SK-N-SH (cell line): Measurements from ENCODE around the gene PEF1.

Experiments
- CHD2 ChIP-seq: fragments of 150-350 bp; IDR thresholded peaks from 2 replicates; pipeline ENCODE4 v1.6.1; 2018; ENCODE audit warnings: low read length; ENCODE audit not compliant: partially characterized antibody
- EP300 ChIP-seq, 2 experiments: IDR thresholded peaks; 2 replicates each; pipeline versions ENCODE4 v1.4.0 to v1.6.1; 2012; ENCODE audit warnings: borderline replicate concordance in 1 of 2, low read depth in 1 of 2, low read length in 1 of 2
- POLR2AphosphoS5 ChIP-seq: IDR thresholded peaks from 2 replicates; pipeline ENCODE4 v1.6.1; 2012; ENCODE audit warnings: low read depth, low read length
- TF ChIP-seq, protein P1 (sequence below): IDR thresholded peaks from 2 replicates; pipeline ENCODE4 v1.6.1; 2012; ENCODE audit warnings: mild to moderate bottlenecking, low read depth, low read length, moderate library complexity
- TF ChIP-seq, protein P2 (sequence below): fragments of 200-600 bp; sonication (generic); IDR thresholded peaks from 2 replicates; pipeline ENCODE4 v1.6.1; 2017; ENCODE audit warnings: antibody characterized with exemption, mild to moderate bottlenecking, moderate library complexity

- TF ChIP-seq, protein P1, sequence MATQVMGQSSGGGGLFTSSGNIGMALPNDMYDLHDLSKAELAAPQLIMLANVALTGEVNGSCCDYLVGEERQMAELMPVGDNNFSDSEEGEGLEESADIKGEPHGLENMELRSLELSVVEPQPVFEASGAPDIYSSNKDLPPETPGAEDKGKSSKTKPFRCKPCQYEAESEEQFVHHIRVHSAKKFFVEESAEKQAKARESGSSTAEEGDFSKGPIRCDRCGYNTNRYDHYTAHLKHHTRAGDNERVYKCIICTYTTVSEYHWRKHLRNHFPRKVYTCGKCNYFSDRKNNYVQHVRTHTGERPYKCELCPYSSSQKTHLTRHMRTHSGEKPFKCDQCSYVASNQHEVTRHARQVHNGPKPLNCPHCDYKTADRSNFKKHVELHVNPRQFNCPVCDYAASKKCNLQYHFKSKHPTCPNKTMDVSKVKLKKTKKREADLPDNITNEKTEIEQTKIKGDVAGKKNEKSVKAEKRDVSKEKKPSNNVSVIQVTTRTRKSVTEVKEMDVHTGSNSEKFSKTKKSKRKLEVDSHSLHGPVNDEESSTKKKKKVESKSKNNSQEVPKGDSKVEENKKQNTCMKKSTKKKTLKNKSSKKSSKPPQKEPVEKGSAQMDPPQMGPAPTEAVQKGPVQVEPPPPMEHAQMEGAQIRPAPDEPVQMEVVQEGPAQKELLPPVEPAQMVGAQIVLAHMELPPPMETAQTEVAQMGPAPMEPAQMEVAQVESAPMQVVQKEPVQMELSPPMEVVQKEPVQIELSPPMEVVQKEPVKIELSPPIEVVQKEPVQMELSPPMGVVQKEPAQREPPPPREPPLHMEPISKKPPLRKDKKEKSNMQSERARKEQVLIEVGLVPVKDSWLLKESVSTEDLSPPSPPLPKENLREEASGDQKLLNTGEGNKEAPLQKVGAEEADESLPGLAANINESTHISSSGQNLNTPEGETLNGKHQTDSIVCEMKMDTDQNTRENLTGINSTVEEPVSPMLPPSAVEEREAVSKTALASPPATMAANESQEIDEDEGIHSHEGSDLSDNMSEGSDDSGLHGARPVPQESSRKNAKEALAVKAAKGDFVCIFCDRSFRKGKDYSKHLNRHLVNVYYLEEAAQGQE = no peak
- TF ChIP-seq EP300 (IDR thresholded peaks at IDR 0.05; ENCODE audit: borderline replicate concordance in 1 of 2, low read depth in 1 of 2, low read length in 1 of 2) (no peak), POLR2AphosphoS5 (no peak), CHD2 (no peak)
- TF ChIP-seq, protein P2, sequence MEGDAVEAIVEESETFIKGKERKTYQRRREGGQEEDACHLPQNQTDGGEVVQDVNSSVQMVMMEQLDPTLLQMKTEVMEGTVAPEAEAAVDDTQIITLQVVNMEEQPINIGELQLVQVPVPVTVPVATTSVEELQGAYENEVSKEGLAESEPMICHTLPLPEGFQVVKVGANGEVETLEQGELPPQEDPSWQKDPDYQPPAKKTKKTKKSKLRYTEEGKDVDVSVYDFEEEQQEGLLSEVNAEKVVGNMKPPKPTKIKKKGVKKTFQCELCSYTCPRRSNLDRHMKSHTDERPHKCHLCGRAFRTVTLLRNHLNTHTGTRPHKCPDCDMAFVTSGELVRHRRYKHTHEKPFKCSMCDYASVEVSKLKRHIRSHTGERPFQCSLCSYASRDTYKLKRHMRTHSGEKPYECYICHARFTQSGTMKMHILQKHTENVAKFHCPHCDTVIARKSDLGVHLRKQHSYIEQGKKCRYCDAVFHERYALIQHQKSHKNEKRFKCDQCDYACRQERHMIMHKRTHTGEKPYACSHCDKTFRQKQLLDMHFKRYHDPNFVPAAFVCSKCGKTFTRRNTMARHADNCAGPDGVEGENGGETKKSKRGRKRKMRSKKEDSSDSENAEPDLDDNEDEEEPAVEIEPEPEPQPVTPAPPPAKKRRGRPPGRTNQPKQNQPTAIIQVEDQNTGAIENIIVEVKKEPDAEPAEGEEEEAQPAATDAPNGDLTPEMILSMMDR = no peak
These were observed 28.8 kb upstream of the PEF1 start for GRCh38 chr1:31673433-31673832.
